ENCODE results near the gene TFF3. TPM values are rescaled to one million over a fixed set of nuclear protein-coding genes. Genes with fewer than 3 reads are reported as not detected.

The TFF3 gene
- total and polyA plus RNA-seq, 10 of the 15 experiments (the other 5 are each of a cell fraction or from before 2014, with no cell fraction given), result not detected

GRCh38 chr21:42338729-42339715, 23.8 kb upstream of the TFF3 start (continued):
- peak; percentile 60; the same call in 1 of the 2 replicates for TF ChIP-seq BCL11A (IDR thresholded peaks at IDR 0.05; ENCODE audit: low read depth, low read length)
- TF ChIP-seq E4F1 (IDR thresholded peaks at IDR 0.05; ENCODE audit: borderline replicate concordance, partially characterized antibody), result no peak
- TF ChIP-seq ZNF687 (IDR thresholded peaks at IDR 0.05), result no peak
- TF ChIP-seq RELA (IDR thresholded peaks at IDR 0.05; ENCODE audit: borderline replicate concordance, partially characterized antibody), result no peak
- TF ChIP-seq GATAD2B (conservative IDR thresholded peaks at IDR 0.05; ENCODE audit: low read depth), result no peak
- TF ChIP-seq FOXM1 (IDR thresholded peaks at IDR 0.05; ENCODE audit: low read depth, low read length), result peak; percentile 44; the same call in 1 of the 2 replicates
- no peak for TF ChIP-seq SUPT20H (IDR thresholded peaks at IDR 0.05; ENCODE audit: borderline replicate concordance, control insufficient read depth, low read depth, low read length)
- no peak for TF ChIP-seq RB1 (IDR thresholded peaks at IDR 0.05; ENCODE audit: borderline replicate concordance)
- TF ChIP-seq MEF2A (IDR thresholded peaks at IDR 0.05; ENCODE audit: insufficient read depth, low read depth, low read length), result 0 out of 2 replicates have a peak, but pooled peaks have one; percentile 20
- TF ChIP-seq EZH2 (IDR thresholded peaks at IDR 0.05; ENCODE audit: borderline replicate concordance, control insufficient read depth, low read depth, low read length), result no peak
- no peak for TF ChIP-seq SIN3A (IDR thresholded peaks at IDR 0.05; ENCODE audit: low read depth, low read length)
- TF ChIP-seq NFIC (IDR thresholded peaks at IDR 0.05; ENCODE audit: low read depth, low read length), result peak; percentile 81; the same call in 1 of the 2 replicates
- no peak for TF ChIP-seq SIX5 (IDR thresholded peaks at IDR 0.05; ENCODE audit: low read depth, low read length, severe bottlenecking)
- TF ChIP-seq CEBPB (IDR thresholded peaks at IDR 0.05; ENCODE audit: borderline replicate concordance in 1 of 2, low read depth in 2 of 2, low read length in 2 of 2), result no peak
- TF ChIP-seq NR2F1 (conservative IDR thresholded peaks at IDR 0.05), result no peak; the same call in 1 of the 2 replicates
- TF ChIP-seq ZZZ3 (IDR thresholded peaks at IDR 0.05; ENCODE audit: control insufficient read depth, insufficient read length, low read depth), result no peak
- TF ChIP-seq ESRRA (IDR thresholded peaks at IDR 0.05; ENCODE audit: low read length), result peak; percentile 57; the same call in 1 of the 2 replicates
- no peak for TF ChIP-seq PBX3 (IDR thresholded peaks at IDR 0.05; ENCODE audit: insufficient replicate concordance, low read depth, low read length)
- TF ChIP-seq KLF5 (IDR thresholded peaks at IDR 0.05; ENCODE audit: partially characterized antibody), result no peak

Data from GM12878 (cell line).